ENCODE data around the gene PAX8.

DNA sequence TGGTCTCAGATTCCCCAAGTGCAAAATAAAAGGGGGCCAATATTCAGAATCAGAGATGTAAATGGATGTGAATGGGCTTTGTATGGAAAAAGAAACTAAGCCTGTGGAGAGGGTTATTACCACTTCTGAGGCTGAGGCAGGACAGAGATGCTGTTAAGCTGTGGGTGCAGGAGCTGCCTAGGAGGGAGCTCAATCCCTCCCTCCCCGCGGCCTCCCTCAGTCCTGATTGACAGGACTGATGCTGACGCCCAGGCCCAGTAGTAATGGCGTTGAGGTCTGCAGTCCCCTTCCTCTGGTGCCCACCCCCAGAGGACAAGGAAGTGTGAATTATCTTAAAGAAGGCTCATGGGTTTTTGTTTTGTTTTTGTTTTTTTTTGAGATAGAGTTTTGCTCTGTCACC, 64.6 kb downstream of the PAX8 start:
- TF ChIP-seq USF1 (IDR thresholded peaks at IDR 0.05) (no peak), TCF12 (IDR thresholded peaks at IDR 0.05; ENCODE audit: low read depth) (no peak), TAF1 (IDR thresholded peaks at IDR 0.05; ENCODE audit: low read depth) (no peak), CREB1 (IDR thresholded peaks at IDR 0.05; ENCODE audit: low read depth) (no peak), REST (IDR thresholded peaks at IDR 0.05; ENCODE audit: low read depth) (no peak), MAX (IDR thresholded peaks at IDR 0.05) (no peak), RAD21 (IDR thresholded peaks at IDR 0.05; ENCODE audit: low read depth) (no peak), EGR1 (IDR thresholded peaks at IDR 0.05) (no peak)
